IPS-NIHi7 (cell line): ENCODE data around the gene SLC26A8.
"Not testable (repeated sequence)": the region's sequence is repeated elsewhere in the genome, so short reads cannot be mapped to it uniquely, and the experiment has no call there.

ENCODE experiments used
- DNase-seq: peaks from one replicate; pipeline ENCODE4 v3.0.0; 2012; ENCODE audit warnings: mixed read lengths; ENCODE audit errors: extremely low spot score

SLC26A8 gene

DNA sequence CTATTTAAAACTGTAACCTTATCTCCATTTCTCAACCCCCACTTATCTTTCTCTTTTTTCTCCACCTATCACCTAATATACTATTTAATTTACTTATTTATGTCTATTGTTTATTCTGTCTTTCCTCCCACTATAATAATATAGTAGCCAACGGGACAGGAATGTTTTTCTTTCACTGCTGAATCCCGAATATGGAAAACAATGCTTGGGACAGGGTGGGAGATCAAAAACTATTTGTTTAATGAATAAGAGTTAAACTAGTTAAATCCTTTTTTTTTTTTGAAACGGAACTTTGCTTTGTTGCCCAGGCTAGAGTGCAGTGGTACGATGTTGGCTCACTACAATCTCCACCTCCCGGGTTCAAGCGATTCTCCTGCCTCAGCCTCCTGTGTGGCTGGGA is 109.9 kb downstream of the SLC26A8 start:
- no peak for DNase-seq

DNA sequence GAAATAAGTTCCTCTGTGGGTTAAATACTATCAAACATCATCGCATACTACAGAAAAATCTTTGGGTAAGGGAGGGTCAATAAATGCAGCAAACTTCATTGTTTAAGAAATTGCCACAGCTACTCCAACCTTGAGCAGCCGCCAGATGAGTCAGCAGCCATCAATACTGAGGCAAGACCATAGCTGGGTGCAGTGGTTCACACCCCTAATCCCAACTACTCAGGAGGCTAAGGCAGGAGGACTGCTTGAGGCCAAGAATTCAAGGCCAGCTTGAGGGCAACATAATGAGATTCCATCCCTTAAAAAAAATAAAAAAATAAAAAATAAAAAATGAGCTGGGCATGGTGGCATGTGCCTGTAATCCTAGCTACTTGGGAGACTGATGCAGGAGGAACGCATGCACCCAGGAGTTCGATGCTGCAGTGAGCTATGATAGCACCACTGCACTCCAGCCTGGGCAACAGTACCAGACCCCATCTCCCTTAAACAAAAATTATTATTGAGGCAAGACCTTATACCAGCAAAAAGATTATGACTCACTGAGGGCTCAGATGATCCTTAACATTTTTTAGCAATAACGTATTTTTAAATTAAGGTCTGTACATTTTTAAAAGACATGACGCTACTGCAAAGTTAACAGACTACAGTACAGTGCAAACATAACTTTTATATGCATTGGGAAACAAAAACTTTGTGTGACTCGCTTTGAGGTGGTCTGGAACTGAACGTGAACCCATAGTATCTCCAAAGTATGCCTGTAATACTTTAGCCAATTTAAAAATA is 112.4 kb downstream of the SLC26A8 start:
- no peak for DNase-seq

DNA sequence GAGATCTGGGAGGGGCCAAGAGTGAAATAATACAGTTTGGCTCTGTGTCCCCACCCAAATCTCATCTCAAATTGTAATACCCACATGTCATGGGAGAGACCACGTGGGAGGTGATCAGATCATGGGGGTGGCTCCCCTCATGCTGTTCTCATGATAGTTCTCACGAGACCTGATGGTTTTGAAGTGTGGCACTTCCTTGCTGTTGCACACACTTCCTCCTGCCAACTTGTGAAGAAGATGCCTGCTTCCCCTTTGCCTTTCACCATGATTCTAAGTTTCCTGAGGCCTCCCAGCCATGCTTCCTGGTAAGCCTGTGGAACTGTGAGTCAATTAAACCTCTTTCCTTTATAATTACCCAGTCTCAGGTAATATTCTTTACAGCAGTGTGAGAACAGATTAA is 114.9 kb downstream of the SLC26A8 start:
- not testable (repeated sequence) for DNase-seq

DNA sequence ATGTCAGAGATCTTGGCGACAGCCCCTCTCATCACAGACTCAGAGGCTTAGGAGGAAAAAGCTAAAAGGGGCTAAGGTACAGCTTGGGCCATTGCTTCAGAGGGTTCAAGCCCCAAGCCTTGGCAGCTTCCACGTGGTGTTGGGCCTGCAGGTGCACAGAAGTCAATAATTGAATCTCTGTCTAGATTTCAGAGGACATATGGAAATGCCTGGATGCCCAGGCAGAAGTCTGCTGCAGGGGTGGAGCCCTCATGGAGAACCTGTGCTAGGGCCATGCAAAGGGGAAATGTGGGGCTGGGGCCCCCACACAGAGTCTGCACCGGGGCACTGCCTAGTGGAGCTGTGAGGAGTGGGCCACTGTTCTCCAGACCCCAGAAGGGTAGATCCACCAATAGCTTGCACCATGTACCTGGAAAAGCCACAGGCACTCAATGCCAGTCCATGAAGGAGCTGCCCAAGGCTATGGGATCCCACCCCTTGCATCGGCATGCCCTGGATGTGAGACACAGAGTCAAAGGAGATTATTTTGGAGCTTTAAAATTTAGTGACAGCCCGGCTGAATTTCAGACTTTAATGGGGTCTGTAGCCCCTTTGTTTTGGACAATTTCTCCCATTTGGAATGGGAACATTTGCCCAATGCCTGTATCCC is 115.6 kb downstream of the SLC26A8 start:
- DNase-seq = not testable (repeated sequence)

DNA sequence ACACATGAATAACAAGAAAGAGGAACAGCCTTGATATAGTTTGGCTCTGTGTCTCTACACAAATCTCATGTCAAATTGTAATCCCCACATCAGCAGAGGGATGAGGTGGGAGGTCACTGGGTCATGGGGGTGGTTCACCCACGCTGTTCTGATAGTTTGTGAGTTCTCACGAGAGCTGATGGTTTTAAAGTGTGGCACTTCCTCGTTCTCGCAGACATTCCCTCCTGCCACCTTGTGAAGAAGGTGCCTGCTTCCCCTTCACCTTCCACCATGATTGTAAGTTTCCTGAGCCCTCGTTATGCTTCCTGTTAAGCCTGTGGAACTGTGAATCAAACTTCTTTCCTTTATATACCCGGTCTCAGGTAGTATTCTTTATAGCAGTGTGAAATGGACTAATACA is 116.7 kb downstream of the SLC26A8 start:
- no peak for DNase-seq

DNA sequence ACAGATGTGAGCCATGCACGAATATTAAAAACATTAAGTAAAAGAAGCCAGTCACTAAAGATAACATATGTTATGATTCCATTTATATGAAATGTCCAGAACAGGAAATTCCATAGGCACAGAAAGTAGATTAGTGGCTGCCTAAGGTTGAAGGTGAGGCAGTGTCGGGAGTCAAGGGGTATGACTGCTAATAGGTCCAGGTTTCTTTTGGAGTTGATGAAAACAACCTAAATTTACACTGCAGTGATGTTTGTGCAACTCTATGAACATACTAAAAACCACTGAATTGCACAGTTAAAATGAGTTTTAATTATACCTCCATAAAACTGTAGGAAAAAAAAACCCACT is 118.0 kb downstream of the SLC26A8 start:
- DNase-seq = no peak

DNA sequence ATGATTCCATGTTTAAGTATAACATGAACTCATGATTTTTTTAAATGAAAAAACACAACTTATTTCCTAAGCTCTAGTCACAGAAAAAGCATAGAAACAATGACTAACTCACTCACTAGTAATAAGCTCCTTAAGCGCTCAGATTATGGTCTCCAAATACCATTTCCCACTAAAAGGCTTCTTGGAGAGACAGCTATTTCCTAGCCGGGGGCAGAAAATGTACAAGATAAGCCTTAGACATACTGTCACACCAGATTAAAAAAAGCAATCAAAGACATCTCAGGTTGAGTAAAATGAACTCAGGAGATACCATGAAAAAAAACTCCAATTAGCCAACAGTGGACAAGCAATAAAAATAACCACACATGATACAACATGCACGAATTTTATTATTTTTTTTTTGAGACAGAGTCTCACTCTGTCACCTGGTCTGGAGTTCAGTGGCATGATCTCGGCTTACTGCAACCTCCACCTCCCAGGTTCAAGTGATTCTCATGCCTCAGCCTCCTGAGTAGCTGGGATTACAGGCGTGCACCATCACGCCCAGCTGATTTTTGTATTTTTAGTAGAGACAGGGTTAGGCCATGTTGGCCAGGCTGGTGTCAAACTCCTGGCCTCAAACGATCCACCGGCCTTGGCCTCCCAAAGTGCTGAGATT is 118.5 kb downstream of the SLC26A8 start:
- DNase-seq = no peak

DNA sequence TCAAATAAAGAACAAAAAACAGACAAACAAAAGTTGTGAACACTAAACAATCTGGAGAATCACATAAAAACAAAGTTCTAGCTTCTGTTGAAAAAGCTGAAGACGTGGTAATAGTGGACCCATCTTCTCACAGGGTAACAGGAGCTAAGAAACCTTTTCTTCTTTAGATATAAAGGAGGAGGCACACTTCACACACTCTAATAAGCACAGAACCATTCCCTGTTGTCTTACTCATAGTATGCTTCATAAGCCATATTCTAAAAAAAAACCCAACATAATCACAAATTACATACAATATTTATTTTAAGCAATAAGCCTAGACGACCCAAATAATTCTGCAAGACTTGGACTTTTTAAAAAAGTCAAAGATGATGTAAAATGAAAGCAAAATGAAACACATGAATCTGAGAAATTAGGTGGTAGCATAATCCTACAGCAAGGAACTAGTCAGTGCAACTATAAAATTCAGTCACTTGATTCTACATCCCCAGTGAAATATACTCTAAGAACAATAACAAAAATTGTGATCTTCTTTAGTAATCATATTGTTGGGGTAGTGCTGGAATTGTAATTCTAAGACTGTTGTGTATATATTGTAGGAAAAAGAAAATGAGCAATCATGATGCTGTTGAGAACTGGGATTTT is 119.2 kb downstream of the SLC26A8 start:
- DNase-seq = no peak

DNA sequence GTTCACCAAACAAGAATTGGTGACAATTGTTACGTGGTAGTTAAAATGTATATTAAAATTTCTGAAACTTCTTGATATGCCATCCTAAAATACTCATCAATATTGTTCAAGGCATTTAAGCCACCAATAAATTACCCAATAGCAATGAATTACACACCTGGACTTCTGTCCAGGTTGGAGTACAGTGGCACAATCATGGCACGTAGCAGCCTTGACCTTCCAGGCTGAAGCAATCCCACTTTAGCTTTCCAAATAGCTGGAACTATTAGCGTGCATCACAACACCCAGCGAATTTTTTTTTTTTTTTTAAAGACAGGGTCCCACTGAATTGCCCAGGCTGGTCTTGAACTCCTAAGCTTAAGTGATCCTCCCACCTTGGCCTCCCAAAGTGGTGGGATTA is 120.8 kb downstream of the SLC26A8 start:
- DNase-seq = no peak

DNA sequence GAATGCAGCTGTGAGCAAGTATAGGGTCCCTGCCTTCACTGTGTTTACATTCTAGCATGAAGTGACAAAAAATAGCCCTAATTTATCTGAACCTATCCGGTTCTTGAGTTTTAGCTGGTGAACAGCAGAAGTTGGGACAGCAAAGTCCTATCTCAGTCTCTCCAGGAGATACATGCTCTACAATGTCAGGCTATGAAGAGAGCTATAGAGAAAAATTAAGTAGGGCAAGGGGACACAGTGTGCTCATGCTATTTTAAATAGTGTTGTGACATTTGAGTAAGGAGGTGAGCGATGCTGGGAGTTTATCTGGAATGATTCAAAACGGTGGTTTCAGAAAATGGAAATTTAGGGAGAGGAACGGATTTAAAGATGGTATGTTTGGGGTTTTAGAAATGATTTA is 124.0 kb downstream of the SLC26A8 start:
- no peak for DNase-seq

DNA sequence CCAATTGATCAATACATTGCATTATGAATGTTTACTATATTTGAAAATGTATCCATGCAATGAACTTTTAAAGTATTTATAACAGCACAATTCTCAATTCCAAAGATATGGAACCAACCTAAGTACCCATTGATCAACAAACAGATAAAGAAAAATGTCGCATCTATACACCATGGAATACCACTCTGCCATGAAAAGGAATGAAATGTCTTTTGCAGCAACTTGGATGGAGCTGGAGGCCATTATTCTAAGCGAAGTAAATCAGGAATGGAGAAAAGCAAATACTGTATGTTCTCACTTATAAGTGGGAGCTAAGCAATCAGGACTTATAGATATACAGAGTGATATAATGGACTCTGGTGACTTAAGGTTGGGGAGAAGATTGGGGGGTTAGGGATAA is 126.4 kb downstream of the SLC26A8 start:
- DNase-seq = no peak

DNA sequence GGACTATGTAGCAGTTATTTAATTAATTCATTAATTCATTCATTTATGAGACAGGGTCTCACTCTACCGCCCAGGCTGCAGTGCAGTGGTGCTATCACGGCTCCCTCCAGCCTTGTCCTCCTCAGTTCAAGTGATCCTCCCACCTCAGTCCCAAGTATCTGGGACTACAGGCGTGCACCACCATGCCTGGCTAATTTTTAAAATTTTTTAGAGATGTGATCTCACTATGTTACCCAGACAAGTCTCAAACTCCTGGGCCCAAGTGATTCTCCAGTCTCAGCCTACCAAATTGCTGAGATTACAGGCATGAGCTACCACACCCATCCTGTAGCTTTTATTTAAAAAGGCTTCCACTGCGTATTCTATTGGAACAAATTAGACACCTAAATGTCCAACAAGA is 127.0 kb downstream of the SLC26A8 start:
- no peak for DNase-seq

DNA sequence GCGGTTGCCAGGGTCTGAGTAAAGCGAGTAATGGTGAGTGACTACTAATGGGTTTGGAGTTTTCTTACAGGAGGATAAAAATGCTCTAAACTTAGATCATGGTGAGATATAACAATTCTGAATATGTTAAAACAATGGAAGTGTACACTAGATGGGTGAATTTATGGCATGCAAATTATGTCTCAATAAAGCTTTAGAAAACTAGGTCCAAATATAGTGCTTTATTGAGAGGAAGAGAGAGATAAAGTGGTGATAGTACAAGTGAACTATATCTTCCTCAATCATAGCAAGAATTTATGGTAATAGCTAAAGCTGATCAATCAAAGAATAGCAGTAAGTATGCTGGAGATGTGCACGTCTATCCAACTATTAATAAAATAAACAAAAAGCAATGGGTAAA is 127.4 kb downstream of the SLC26A8 start:
- no peak for DNase-seq

DNA sequence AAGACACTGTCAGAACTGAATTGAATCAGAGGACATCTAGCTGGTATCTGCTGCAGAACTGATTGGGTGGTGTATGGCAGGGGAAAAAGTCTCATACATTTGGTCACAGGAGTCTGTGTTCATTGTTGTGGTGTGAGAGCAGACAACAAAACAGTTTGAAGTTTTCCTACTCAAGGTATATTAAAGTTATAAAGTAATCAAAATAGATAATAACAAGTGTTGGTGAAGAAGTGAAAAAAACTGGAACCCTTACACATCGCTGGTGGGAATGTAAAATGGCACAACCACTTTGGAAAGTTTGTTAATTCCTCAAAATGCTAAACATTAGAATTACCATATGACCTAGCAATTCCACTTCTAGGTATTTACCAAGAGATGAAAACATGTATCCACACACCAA is 128.2 kb downstream of the SLC26A8 start:
- no peak for DNase-seq

DNA sequence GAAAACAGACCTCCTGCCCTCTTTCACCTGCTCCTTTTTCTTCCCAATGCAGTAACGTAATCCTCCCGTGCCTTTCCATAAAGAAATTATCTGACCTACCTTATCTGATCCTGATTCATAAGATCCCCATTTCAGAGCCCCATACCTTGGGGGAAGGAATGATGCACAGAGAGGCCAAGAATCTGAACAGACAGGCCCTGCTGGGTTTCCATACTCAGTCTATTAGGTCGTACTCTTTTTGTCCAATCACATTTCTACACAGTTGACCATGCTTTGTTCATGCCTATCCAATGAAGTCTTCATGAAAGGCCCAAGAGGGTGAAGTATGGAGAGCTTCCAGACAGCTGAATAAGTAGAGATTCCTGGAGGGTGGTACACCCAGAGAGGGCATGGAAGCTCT is 128.9 kb downstream of the SLC26A8 start:
- no peak for DNase-seq

DNA sequence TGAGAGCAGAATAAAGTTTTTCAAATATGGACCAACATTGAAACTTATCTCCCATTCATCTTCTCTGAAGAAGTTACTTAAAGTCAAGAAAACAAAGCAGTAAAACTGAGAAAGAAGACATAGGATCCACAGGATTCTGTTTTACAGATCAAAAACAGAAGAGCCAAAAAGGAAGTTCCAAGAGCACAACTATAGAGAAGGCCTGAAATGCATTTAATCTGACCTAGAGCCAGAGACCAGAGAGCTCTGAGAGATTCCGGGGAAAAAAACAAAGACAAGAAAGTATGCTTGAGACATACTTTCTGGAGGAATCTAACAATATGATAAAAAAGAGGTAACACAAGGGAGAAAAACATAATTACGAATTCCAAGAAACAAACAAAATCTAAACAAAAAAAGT is 129.7 kb downstream of the SLC26A8 start:
- no peak for DNase-seq
